C4-2B (cell line): ENCODE data around the gene MT1G.

Experiments
- ZFX ChIP-seq: fragments of 450-650 bp; IDR thresholded peaks from 2 replicates; pipeline ENCODE4 v1.6.1; 2017
- TF ChIP-seq, protein P1 (sequence below): fragments of 450-650 bp; conservative IDR thresholded peaks from 2 replicates; pipeline ENCODE4 v1.5.1; 2017; ENCODE audit warnings: mild to moderate bottlenecking

DNA sequence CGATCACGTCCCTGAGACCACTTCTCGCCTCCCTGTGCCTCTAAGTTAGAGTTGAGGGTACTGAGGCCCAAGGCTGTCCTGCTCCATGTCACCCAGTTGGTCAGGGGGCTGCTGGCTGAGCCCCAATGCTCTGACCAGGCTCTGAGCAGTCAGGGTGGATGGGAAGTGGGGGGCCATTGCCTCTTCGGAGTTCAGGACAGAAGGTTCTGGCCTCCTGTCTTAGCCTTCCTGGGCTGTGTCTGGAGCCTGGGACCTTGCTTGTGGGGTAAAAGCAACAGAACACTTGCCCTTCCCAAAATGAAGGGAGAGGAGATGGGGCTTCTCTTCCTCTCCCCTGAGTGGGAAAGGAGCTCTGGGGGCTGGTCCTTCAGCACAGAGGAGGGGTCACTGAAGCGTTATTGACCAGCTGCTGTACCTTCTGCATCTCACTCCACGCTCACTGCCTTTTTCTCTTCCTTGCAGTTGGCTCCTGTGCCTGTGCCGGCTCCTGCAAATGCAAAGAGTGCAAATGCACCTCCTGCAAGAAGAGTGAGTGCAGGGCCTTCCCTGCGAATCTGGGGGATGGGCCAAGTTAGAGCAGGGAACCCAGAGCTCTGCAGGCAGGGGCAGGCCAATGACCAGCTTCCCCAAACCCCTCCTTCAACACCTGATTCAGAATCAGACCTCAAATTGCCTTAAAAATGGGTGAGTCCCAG is 15.0 kb upstream of the MT1G start:
- TF ChIP-seq, protein P1, sequence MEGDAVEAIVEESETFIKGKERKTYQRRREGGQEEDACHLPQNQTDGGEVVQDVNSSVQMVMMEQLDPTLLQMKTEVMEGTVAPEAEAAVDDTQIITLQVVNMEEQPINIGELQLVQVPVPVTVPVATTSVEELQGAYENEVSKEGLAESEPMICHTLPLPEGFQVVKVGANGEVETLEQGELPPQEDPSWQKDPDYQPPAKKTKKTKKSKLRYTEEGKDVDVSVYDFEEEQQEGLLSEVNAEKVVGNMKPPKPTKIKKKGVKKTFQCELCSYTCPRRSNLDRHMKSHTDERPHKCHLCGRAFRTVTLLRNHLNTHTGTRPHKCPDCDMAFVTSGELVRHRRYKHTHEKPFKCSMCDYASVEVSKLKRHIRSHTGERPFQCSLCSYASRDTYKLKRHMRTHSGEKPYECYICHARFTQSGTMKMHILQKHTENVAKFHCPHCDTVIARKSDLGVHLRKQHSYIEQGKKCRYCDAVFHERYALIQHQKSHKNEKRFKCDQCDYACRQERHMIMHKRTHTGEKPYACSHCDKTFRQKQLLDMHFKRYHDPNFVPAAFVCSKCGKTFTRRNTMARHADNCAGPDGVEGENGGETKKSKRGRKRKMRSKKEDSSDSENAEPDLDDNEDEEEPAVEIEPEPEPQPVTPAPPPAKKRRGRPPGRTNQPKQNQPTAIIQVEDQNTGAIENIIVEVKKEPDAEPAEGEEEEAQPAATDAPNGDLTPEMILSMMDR: no peak
- TF ChIP-seq ZFX: no peak
